Hematopoietic multipotent progenitor cell treated with erythropoietin and hydrocortisone succinate and interleukin-3 and kit ligand, for 4 days (in vitro differentiated cells): ENCODE results near the gene RBM22.

ENCODE experiments used
- DNase-seq: peaks from one replicate; pipeline ENCODE4 v3.0.0-alpha.2; 2015

Gene RBM22

GRCh38 chr5:150651924-150652671 lies 48.8 kb downstream of the RBM22 start:
- no peak for DNase-seq

GRCh38 chr5:150651382-150651781 lies 49.5 kb downstream of the RBM22 start:
- DNase-seq = no peak

GRCh38 chr5:150650021-150651006 lies 50.5 kb downstream of the RBM22 start:
- no peak for DNase-seq

GRCh38 chr5:150649108-150650020 lies 51.5 kb downstream of the RBM22 start:
- no peak for DNase-seq

GRCh38 chr5:150648294-150649107 lies 52.4 kb downstream of the RBM22 start:
- DNase-seq = no peak

- no peak for DNase-seq
These were observed 53.3 kb downstream of the RBM22 start for GRCh38 chr5:150647275-150648251.

GRCh38 chr5:150645070-150645700 lies 55.7 kb downstream of the RBM22 start:
- no peak for DNase-seq

- no peak for DNase-seq
These were observed 56.3 kb downstream of the RBM22 start for GRCh38 chr5:150644514-150644913.

- DNase-seq = no peak
These were observed 56.8 kb downstream of the RBM22 start for GRCh38 chr5:150644058-150644457.

GRCh38 chr5:150642991-150643710 lies 57.7 kb downstream of the RBM22 start:
- no peak for DNase-seq

- DNase-seq = no peak
These were observed 58.3 kb downstream of the RBM22 start for GRCh38 chr5:150642567-150642927.

GRCh38 chr5:150641824-150642566 lies 58.9 kb downstream of the RBM22 start:
- DNase-seq = no peak

- DNase-seq = no peak
These were observed 59.8 kb downstream of the RBM22 start for GRCh38 chr5:150641006-150641570.
